UCSD-AML1 (cell line): ENCODE data around the gene KLF15.
"Not testable (repeated sequence)": the region's sequence is repeated elsewhere in the genome, so short reads cannot be mapped to it uniquely, and the experiment has no call there.

Source experiments
- DNase-seq: peaks from one replicate; lab custom pipeline; 2025; ENCODE audit not compliant: unreplicated experiment; lab: John Stamatoyannopoulos, UW

Gene KLF15

DNA sequence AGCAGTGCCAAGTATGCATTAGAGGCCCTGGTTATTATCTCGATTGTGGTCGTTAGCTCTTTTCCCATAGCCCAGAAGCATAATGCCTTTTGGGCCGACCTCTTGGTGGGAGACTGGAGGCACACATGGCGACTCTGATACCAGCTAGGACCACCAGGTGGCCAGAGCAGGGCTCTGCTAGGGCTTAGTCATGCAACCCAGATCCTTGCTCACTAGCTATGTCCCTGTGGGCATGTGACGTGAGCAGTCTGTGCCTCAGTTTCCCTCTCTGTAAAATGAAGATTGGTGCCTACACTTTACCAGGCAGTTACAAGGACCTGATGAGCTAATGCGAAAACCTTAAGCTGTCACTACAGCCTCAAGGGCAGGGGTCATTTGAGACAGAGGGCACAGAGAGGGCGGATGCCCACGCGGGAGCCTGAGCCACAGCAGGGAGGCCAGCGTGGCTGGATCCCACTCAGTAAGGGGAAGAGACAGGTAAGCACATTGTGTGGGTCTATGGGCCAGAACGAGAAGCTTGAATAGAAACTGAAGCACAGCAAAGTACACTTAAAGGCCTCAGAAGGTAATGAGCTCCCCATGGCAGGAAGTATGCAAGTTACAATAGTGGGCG, 8.8 kb downstream of the KLF15 start:
- DNase-seq: no peak

DNA sequence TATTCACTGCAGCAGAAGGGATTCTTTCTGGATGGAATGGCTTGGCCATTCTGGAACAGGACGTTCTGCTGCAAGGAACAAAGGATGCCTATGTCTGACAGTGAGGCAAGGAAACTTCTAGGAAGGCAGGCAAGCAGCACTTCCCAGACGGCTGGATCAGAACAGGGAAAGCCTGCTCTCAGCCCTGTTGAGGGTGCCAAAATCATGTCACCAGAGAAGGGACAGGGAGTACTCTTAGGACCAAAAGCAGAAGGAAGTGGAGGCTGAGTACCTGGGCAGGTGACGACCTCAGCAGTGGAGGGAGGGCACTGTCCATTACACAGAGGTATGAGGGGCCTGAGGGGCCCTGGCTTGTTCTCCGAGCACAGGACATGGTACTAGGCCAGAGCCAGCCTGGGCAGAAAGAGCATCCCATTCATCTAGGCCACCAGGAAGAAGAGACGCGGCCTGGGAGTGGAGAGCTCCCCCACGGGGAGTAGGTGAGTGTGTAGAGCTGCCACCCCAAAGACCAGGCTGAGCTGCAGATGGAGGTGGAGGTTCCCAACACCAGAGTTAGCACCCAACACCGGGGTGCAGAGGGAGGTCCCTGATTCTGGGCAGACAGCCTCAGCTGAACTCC, 9.6 kb downstream of the KLF15 start:
- DNase-seq: no peak

DNA sequence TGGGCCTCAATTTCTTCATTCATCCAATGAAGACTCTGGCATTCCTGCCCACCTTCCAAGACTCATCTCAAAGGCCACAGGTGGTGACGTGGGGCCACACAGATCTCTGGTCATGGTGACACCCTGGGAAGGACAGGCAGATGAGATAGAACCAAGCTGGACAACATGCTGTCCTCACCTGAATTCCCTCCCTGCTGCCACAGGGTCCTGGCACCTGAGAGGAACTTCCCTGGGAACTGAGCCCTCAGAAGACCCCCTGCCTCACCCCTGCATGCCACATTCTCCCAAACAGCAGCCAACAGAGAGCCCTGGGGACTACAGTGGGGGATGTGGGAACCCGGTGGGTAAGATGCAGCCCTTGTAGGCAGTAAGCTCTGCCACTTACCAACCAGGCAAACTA, 10.7 kb downstream of the KLF15 start:
- no peak for DNase-seq

DNA sequence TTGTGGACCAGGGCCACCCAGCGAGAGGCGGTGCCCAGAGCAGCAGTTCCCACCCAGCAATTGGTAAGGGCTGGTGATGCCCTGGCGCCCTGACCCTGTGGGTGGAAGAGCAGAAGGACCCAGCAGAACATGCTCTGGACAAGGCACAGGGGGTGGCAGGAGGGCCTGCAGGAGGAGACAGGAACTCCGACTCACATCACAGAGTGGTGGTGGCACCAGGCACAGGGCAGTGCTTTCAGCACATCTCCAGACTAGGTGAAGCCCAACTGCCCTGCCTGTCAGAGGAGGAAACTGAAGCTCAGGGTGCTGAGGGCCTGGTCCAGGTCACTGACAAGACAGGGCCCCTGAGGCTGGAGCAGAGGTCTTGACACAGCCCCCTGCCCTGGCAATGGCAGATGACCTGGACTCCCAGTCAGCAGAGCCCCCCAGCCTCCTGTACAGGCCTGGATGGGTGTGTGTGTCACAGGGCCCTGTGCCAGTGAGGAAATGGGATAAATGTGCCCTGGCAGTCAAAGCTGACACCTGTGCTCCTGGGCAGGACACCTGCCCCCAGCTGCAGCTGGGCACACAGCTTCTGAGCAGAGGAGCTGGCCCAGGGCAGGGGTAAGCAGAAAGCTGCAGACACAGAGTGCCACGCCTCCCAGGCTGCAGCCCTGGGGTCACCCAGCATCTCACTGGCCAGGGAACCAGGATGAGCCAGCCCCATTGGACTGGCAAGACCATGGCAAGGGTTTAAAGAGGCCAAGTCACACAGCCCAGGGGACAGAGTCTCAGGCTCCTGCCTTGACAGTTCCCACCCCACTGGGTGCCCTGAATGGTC, 11.4 kb downstream of the KLF15 start:
- DNase-seq: no peak

DNA sequence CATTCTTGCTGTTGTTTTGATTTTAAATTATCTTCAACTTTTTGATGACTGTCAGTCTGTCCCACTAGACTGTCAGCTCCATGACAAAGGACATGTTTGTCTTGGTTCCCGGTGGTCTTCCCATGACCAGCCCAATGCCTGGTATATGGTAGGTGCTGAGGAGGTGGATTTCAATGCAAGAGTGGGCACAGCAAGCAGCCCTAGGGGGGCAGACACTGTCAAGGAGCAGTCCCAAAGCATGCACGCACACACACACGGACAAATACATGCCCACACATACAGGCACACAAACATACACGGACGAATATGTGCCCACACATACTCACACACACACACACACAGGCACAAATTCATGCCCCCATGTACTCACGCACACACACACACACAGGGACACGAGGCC, 12.0 kb downstream of the KLF15 start:
- DNase-seq: no peak

DNA sequence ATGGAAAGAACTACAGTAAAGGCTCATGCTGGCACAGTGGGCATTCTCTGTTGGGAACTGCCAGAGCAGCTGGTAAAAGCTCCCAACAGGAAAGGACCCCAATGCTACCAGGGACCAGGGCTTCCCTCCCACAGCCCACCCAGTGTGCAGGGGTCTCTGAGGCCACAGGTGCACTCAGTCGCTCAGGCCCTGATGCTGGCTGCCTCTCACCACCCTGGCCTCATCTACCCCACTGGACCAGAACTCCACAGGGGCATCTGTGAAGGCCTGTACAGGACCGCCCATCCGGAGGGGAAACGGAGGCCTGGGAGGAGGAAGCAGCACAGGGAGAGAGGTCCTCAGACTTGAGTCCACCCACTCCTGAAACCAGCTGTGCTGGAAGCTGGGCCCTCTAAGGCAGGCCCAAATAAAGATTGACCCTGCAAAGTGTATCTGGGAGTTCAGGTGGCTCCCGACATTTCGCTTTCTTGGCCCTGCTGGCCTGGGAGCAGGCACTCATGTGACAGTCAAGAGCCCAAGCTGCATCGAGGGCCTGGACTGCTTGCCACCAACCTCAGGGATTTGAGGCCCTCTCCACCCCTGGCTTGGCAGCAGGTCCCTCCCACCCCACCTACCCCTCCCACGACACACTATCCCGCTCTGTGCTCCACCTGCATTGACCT, 12.7 kb downstream of the KLF15 start:
- DNase-seq: no peak

DNA sequence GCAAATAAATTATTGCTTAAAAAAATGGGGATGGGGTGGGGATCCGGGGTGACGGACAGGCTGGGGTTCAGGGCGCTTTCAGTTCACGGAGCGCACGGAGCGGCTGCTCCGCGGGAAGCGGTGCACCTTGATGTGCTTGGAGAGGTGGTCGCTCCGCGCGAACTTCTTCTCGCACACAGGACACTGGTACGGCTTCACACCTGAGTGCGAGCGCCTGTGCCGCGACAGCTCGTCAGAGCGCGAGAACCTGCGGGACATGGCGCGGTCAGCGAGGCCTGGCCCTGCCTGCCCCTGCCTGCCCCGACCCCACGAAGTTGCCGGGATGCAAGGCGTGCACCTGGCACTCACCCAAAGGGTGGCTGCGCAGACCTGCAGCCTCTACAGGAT, 13.6 kb downstream of the KLF15 start:
- no peak for DNase-seq

DNA sequence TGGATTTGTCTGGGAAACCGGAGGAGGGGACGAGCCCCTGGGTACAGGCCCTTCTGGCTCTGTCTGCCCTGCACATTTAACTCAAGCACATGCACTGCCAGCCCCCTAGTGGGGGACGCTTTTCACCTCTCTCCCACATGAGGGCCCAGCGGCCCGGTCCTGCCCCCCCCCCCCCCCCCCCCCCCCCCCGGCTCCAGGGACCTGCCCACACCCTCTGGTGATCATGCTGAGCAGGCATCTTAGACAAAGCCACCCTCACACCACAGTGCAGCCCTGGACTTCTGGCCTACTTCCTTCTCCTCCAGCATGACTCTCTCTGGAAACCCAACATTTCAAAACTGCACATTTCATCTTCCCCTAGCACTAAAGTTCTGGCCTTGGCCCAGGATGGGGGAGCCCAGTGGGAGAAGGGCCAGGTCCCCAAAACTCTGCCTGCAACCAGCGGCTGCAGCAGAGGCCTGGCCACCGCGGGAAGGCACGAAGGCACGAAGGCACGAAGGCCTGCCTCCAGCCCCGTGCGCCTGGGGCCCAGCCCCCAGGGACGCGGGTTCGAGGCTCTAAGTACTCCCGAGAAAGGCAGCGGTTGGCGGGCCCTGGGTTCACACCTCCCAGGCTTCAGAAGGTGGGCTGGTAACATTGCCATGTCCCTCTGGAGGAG, 14.1 kb downstream of the KLF15 start:
- no peak for DNase-seq

DNA sequence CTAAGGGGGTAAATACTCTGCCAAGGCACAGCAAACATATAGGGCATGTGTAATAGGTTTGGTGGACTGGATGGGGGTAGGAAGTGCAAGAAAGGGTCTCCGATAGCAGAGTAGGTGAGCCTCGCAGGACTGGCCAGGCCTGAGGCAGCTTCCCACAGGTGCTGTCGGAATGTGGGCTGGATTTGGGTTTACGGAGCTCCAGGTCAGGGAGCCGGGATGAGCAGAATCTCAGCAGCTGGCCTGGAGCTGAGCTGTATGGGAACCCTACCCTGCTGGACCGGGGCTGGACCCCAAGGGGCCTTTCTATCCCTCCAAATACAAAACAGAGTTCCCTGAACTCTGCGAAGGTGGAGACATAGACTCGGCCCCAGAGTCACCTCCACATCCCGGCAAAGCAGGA, 15.0 kb downstream of the KLF15 start:
- no peak for DNase-seq

DNA sequence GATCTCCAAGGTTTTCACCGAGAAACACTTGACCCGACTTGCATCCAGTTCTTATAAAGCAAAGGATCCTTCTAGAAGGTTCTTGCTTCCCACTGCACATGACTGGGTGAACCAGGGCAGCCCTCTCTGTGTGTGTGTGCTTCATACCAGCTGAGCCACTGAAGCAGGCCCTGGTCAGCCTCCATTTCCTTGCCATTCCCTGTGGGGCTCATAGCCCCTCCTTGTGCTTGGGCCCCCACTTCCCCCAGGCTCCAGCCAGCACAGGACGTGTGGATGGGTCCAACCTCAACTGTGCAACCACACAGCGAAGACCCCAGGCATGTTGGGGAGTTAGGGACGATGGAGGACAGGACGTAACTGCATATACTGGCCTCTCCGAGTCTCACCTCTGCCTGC, 15.5 kb downstream of the KLF15 start:
- DNase-seq: no peak

DNA sequence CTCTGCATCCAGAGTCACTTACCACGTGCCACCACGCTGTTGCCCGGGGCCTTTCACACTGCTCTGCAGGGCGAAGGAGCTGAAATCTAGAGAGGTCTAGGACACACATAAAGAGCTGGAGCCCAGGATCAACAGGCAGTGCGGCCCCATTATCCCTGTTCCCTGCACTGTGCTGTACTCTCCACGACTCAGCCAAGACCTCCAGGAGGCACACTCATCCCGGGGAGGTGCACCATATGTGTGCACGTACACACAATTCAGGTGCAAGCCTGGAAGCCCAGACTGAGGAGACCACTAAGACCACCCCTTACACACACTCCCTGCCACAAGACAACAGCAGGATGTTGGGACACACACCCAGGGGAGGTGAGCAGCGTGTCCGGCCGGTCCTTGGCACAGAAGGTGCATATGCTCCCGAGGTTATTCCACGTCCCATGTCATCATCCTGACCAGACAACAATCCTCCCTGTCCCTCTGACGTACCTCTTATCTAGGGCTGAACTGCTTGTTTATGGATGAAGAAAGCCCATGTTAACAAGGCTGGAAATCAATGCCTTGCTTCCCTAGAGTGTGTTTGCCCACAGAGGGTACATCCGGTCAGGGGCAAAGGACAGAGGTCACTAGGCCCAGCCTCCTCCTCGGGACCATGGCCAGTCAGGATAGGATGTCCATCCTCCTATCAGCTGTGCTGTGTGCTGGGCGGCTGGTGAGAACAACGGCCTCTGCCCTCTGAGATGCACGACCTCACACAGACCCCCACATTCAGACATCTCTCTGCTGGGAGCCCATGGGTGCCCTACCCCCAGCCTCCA, 16.1 kb downstream of the KLF15 start:
- DNase-seq: no peak

DNA sequence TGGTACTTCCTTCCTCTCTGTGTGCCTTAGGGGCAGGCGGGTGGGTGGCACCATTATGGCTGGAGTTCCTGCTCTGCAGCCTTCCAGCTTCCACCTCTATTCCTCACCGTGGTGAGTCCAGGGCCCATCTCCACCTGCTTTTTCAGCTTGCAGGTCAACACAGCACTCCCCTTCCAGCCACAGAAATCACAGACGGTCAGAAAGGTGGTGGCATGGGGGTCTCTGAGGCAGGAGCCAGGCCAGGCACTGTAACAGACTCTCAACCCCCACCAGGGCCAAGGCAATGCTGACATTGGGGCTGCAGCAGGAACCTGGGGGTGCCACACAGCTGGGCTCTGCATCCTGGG, 16.6 kb downstream of the KLF15 start:
- no peak for DNase-seq

DNA sequence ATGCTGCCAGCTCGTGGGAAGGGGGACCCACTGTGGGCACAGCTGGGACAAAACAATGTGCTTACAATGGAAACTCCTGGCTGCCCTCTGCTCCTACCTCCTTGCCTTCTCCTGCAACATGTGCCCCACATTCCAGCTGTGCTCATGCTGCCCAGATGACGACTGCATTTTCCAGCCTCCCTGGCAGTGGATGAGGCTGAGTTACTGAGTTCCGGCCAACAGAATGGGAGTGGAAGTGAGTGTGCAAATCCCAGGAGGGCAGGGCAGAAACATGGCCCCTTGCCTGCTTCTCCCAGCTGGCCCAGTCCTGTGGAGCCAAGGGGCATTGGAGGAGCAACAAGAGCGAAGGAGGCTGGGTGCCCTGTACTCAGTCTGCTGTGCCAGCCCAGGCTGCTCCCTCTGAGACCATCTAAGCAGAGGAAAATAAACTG, 17.1 kb downstream of the KLF15 start:
- DNase-seq: no peak

DNA sequence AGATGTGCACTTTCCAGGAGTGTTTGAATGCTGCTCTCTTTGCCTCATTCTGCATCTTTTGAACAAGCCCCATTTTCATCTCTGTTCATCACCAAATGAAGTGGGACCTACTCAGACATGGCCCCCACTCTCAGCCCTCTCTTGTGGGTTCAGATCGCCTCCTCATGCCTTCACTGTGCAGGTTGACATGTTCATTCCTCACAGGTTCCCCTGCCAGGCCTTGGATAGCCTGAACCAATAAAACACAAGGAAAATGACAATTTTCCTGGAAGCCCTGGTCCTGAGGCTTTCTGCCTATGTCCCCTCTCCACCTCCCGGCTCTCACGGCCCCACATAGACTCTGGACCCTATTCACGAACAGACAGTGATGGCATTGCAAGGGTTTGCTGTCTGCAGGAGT, 17.7 kb downstream of the KLF15 start:
- no peak for DNase-seq

DNA sequence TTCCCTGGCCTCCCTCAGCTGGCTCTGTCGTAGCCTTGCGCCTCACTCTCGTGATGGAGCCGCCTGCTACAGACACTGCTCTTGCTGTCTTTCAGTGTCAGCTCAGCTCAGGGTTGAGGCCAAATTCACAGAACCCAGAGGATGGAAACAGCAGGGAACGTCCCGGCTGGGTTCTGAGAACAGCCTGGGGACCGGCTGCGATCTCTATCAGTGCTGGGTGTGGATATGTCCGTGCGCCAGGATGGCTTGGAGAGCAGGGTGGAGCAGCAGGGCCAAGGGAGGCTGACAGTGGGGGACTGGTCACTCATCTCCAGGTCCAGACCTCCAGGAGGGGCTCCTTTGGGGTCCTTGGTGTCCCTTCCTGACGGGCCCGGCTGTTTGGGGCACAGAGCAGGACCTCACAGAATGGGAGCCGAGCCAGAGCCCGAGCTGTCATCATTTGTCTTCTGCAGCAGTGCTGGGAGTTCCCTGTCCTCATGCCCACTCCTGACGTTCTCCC, 18.4 kb downstream of the KLF15 start:
- DNase-seq: no peak

DNA sequence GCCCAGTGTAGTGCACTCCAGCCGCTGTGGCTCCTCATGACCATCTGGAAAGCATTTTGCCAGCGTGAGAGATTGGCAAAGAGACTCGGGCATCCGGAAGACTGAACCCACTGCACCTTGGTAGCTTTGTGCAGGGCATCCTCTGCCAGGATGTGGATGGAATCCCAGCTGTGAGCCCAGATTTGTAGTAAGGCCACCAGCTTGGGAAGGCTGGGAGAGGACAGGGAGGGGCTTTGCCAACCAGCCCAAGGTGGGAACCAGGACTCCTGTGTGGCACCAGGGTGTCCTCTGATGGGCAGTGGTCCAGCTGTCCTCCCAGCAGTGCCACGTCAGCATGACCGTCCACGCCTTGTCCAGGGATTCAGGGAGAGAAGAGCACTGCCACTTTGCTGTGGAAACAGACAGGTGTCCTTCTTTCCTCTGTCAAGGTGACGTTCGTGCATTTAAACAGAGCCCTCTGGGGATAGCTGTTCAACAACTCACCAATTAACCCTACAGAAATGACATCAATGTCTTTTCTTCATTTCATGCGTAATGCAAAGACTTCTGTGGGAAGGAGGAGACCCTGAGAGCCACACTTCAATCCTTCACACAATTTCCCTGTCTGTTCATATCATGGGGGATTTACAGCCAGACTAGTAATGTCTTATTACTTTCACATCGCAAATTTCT, 19.1 kb downstream of the KLF15 start:
- no peak for DNase-seq

DNA sequence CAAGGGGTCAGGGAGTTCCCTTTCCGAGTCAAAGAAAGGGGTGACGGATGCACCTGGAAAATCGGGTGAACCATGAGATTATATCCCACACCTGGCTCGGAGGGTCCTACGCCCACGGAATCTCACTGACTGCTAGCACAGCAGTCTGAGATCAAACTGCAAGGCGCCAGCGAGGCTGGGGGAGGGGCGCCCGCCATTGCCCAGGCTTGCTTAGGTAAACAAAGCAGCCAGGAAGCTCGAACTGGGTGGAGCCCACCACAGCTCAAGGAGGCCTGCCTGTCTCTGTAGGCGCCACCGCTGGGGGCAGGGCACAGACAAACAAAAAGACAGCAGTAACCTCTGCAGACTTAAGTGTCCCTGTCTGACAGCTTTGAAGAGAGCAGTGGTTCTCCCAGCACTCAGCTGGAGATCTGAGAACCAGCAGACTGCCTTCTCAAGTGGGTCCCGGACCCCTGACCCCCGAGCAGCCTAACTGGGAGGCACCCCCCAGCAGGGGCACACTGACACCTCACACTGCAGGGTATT, 25.3 kb downstream of the KLF15 start:
- not testable (repeated sequence) for DNase-seq

DNA sequence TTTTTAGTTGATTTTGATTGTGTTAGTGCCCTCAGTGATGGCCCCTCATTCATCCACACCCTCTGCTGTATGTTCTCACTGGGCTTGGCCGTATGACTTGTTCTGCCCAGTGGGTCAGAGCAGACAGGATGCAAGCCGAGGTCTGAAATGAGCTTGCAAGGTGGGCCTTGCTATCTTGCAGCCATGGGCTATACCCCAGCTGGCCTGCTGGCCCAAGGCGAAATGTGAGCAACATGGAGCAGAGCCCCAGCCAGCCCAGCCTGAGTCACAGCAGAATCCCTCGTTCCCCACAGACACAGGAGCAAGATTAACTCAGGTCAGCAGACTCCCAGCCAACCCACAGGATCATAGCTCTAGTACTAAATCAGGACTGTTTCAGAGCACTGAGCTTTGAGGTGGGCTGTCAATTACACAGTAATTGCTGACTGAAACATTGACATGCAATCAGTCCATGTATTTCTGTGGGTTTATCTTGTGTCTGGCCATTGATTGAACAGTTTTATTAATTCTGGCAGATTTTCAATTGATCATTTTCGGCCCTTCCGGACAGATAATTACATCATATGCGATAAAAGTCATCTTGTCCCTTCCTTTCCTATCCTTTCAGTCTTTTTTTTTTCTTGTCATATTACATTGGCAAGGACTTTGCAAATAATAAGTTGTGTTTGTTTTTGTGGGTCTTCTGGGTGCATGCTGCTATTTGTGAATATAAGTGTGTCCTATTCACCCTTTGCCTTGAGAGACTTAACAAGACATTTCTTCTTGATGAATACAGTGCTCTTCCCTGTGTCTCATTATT, 27.1 kb downstream of the KLF15 start:
- DNase-seq: no peak

DNA sequence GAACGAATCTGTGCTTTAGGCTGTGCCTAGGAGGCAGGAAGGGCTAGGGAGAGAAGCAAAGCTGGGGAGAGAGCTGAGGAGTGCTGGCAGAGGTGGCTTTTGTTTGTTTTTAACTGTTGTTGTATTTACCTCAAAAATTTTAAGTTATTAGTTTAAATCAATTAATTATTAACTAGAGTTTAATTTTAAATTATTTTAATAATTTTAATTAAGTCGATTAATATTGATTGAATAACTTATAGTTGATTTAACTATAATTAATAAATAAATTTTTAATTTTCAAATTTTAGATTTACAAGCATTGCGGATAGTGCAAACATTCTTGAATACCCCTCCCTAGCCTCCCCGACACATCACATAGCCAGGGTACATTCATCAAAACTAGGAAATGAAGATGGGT, 30.6 kb downstream of the KLF15 start:
- DNase-seq: no peak
